Mesendoderm (in vitro differentiated cells): ENCODE measurements around the gene PARP15. TPM values are rescaled to one million over a fixed set of nuclear protein-coding genes. Genes with fewer than 3 reads are reported as not detected.

Experiments used
- DNase-seq: peaks from one replicate; pipeline ENCODE4 v3.0.0; 2013
- H2AK5ac ChIP-seq: 2 replicates; pipeline ENCODE4 v1.6.1; 2013; ENCODE audit warnings: low read length, inconsistent platforms
- H2BK120ac ChIP-seq: 2 replicates; pipeline ENCODE4 v1.6.1; 2013; ENCODE audit warnings: low read depth, mild to moderate bottlenecking, low read length, moderate library complexity, mixed read lengths
- H2BK15ac ChIP-seq: replicated peaks from 2 replicates; pipeline ENCODE4 v1.6.1; 2013; ENCODE audit warnings: low read depth, mild to moderate bottlenecking, moderate library complexity
- H2BK5ac ChIP-seq: 2 replicates; pipeline ENCODE4 v1.6.1; 2013; ENCODE audit warnings: low read length, inconsistent platforms
- H3K18ac ChIP-seq: 2 replicates; pipeline ENCODE4 v1.6.1; 2013; ENCODE audit warnings: mild to moderate bottlenecking, low read length, mixed read lengths
- H3K23ac ChIP-seq: one replicate; pipeline ENCODE4 v1.6.1; 2013; ENCODE audit warnings: low read length
- H3K27ac ChIP-seq: 2 replicates; pipeline ENCODE4 v1.5.1; 2013; ENCODE audit warnings: low read depth, mild to moderate bottlenecking, inconsistent platforms, low read length, moderate library complexity
- H3K27me3 ChIP-seq: 2 replicates; pipeline ENCODE4 v1.6.1; 2013; ENCODE audit warnings: low read length, control low read depth, mild to moderate bottlenecking, inconsistent platforms; ENCODE audit not compliant: insufficient read depth, poor library complexity
- H3K36me3 ChIP-seq: 2 replicates; pipeline ENCODE4 v1.6.1; 2013; ENCODE audit warnings: low read length, inconsistent platforms; ENCODE audit not compliant: control insufficient read depth, insufficient read depth
- H3K4ac ChIP-seq: one replicate; pipeline ENCODE4 v1.6.1; 2013; ENCODE audit warnings: low read depth, mild to moderate bottlenecking, low read length, moderate library complexity
- H3K4me1 ChIP-seq: 2 replicates; pipeline ENCODE4 v1.6.1; 2013; ENCODE audit warnings: low read depth, low read length, inconsistent platforms; ENCODE audit not compliant: control insufficient read depth
- H3K4me2 ChIP-seq: 2 replicates; pipeline ENCODE4 v1.6.1; 2013; ENCODE audit warnings: low read length
- H3K4me3 ChIP-seq: 2 replicates; pipeline ENCODE4 v1.5.1; 2013; ENCODE audit warnings: mild to moderate bottlenecking, low read length
- H3K56ac ChIP-seq: one replicate; pipeline ENCODE4 v1.6.1; 2013; ENCODE audit warnings: low read length
- H3K79me1 ChIP-seq: 2 replicates; pipeline ENCODE4 v1.6.1; 2013; ENCODE audit warnings: low read length, inconsistent platforms
- H3K79me2 ChIP-seq: 2 replicates; pipeline ENCODE4 v1.6.1; 2013; ENCODE audit warnings: mild to moderate bottlenecking, low read length; ENCODE audit not compliant: control insufficient read depth, insufficient read depth
- H3K9ac ChIP-seq: 2 replicates; pipeline ENCODE4 v1.6.1; 2013; ENCODE audit warnings: low read length, inconsistent platforms
- H4K5ac ChIP-seq: one replicate; pipeline ENCODE4 v1.6.1; 2013; ENCODE audit warnings: low read length
- H4K8ac ChIP-seq: one replicate; pipeline ENCODE4 v1.6.1; 2013; ENCODE audit warnings: low read depth, mild to moderate bottlenecking, control low read depth, low read length, moderate library complexity
- whole genome bisulfite sequencing: extraction: QIAGEN DNeasy Blood & Tissue Kit; methylation state at CpG from one replicate; pipeline ENCODE4 v1.1.7; 2013; ENCODE audit warnings: low lambda C conversion rate, missing lambda C conversion rate; ENCODE audit not compliant: insufficient coverage; ENCODE audit errors: extremely low coverage; 5-methylcytosine and 5-hydroxymethylcytosine counted together
- polyA plus RNA-seq, 2 experiments: library from polyadenylated mRNA; stranded (reverse); fragments of 200-250 nt; gene quantifications; one replicate each; pipeline ENCODE4 v1.2.3, GENCODE V29; 2013

The PARP15 gene
- polyA plus RNA-seq (2013, experiment 1 of 2), result 0.29 TPM
- 0.39 TPM for polyA plus RNA-seq (2013, experiment 2 of 2)

DNA sequence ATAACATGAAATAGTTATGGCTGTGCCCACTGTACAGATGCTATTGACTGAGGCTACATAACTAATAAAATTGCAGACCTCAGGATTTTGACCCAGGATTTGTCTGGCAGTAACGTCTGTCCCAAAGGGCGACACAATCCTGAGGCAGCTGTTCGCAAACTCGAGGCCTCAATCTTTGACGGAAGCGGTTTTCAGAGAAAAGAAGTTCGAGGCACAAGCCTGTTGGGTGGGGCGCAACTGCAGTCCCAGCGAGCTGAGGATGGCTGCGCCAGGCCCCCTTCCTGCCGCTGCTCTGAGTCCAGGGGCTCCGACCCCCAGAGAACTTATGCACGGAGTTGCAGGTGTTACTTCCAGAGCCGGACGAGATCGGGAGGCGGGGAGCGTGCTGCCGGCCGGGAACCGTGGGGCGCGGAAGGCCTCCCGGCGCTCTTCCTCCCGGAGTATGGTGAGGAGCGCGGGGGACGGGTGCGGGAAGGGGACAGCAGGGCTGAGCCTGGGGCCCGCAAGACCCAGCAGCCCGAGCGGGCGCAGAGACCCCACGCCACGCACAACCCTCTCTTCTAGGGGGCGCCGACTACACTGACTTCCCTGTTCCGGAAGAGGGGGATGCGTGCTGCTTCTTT, at the start of gene PARP15:
PARP15 (plus strand) TSS at position 242 of the 623 bp plus-strand sequence; CDS start at position 260, 18 bp downstream.
- Histone ChIP-seq H4K8ac (peak within 1 kb of the TSS; percentile 89), H3K56ac (peak within 1 kb of the TSS; percentile 42), H2AK5ac (no peak within 1 kb of the TSS), H4K5ac (no peak within 1 kb of the TSS), H2BK5ac (no peak within 1 kb of the TSS), H3K4me2 (peak within 1 kb of the TSS; percentile 27), H3K9ac (peak within 1 kb of the TSS; percentile 11), H3K36me3 (no peaks in the 10 kb centered on the region), H3K79me1 (no peaks in the 10 kb centered on the region), H3K27me3 (no peaks in the 10 kb centered on the region), H3K4ac (no peak within 1 kb of the TSS), H2BK15ac (no peak within 1 kb of the TSS), H3K18ac (no peak within 1 kb of the TSS), H3K79me2 (no peaks in the 10 kb centered on the region), H3K4me1 (no peaks in the 10 kb centered on the region), H3K4me3 (peak within 1 kb of the TSS; percentile 1), H3K23ac (no peak within 1 kb of the TSS), H2BK120ac (no peak within 1 kb of the TSS), H3K27ac (no peak within 1 kb of the TSS)
- no CpG with 5 or more reads among the region's 40 CpGs for WGBS
- DNase-seq, result peak; percentile 30

GRCh38 chr3:122530164-122530563, 47.3 kb upstream of the PARP15 start:
- H2BK120ac ChIP-seq, result no peak overlapping the region
- no peak overlapping the region for H3K18ac ChIP-seq
- no peak overlapping the region for H4K8ac ChIP-seq
- H3K27me3 ChIP-seq, result no peaks in the 10 kb centered on the region
- no peaks in the 10 kb centered on the region for H3K4me1 ChIP-seq
- H3K23ac ChIP-seq, result no peak overlapping the region
- WGBS, result no CpG with 5 or more reads among the region's 2 CpGs
- no peak overlapping the region for H3K4ac ChIP-seq
- H4K5ac ChIP-seq, result no peak overlapping the region
- H3K9ac ChIP-seq, result no peak overlapping the region
- DNase-seq, result no peak
- no peak overlapping the region for H3K27ac ChIP-seq
- no peak overlapping the region for H2BK5ac ChIP-seq
- H3K79me1 ChIP-seq, result no peaks in the 10 kb centered on the region
- H2AK5ac ChIP-seq, result no peak overlapping the region
- no peaks in the 10 kb centered on the region for H3K79me2 ChIP-seq
- H3K56ac ChIP-seq, result no peak overlapping the region
- no peaks in the 10 kb centered on the region for H3K36me3 ChIP-seq
- no peak overlapping the region for H3K4me2 ChIP-seq
- H3K4me3 ChIP-seq, result no peak overlapping the region
- H2BK15ac ChIP-seq, result no peak overlapping the region

- Histone ChIP-seq H2BK120ac (no peak overlapping the region), H3K4me1 (no peaks in the 10 kb centered on the region), H3K4ac (no peak overlapping the region), H3K79me1 (no peaks in the 10 kb centered on the region), H3K18ac (no peak overlapping the region), H2BK15ac (no peak overlapping the region), H3K4me2 (no peak overlapping the region), H2AK5ac (no peak overlapping the region), H4K5ac (no peak overlapping the region), H3K23ac (no peak overlapping the region), H3K79me2 (no peaks in the 10 kb centered on the region), H2BK5ac (no peak overlapping the region), H3K27me3 (no peaks in the 10 kb centered on the region), H3K56ac (no peak overlapping the region), H3K4me3 (no peak overlapping the region), H3K36me3 (no peaks in the 10 kb centered on the region), H3K27ac (no peak overlapping the region), H4K8ac (no peak overlapping the region), H3K9ac (no peak overlapping the region)
- DNase-seq, result no peak
- WGBS, result no CpG with 5 or more reads among the region's 2 CpGs
Observed at GRCh38 chr3:122533480-122533879, 44.0 kb upstream of the PARP15 start.

GRCh38 chr3:122533931-122534334, 43.5 kb upstream of the PARP15 start:
- Histone ChIP-seq H3K79me2 (no peaks in the 10 kb centered on the region), H2BK120ac (no peak overlapping the region), H3K27ac (no peak overlapping the region), H3K4me2 (no peak overlapping the region), H4K5ac (no peak overlapping the region), H3K79me1 (no peaks in the 10 kb centered on the region), H2BK5ac (no peak overlapping the region), H3K56ac (no peak overlapping the region), H2BK15ac (no peak overlapping the region), H3K18ac (peak overlapping the region; percentile 93), H2AK5ac (no peak overlapping the region), H3K9ac (no peak overlapping the region), H4K8ac (no peak overlapping the region), H3K23ac (no peak overlapping the region), H3K4me1 (no peaks in the 10 kb centered on the region), H3K4me3 (no peak overlapping the region), H3K4ac (peak overlapping the region; percentile 68), H3K36me3 (no peaks in the 10 kb centered on the region), H3K27me3 (no peaks in the 10 kb centered on the region)
- peak; percentile 97 for DNase-seq
- no CpG with 5 or more reads among the region's 1 CpG for WGBS

- no peak overlapping the region for H2BK15ac ChIP-seq
- no peaks in the 10 kb centered on the region for H3K36me3 ChIP-seq
- no peak overlapping the region for H3K27ac ChIP-seq
- H3K18ac ChIP-seq, result no peak overlapping the region
- DNase-seq, result peak; percentile 97
- H3K9ac ChIP-seq, result no peak overlapping the region
- H3K4me1 ChIP-seq, result no peaks in the 10 kb centered on the region
- H2BK5ac ChIP-seq, result no peak overlapping the region
- H4K5ac ChIP-seq, result no peak overlapping the region
- no peak overlapping the region for H2BK120ac ChIP-seq
- no peak overlapping the region for H2AK5ac ChIP-seq
- no CpG with 5 or more reads among the region's 6 CpGs for WGBS
- no peak overlapping the region for H3K56ac ChIP-seq
- H3K4me3 ChIP-seq, result no peak overlapping the region
- no peak overlapping the region for H3K4ac ChIP-seq
- H3K79me2 ChIP-seq, result no peaks in the 10 kb centered on the region
- no peaks in the 10 kb centered on the region for H3K27me3 ChIP-seq
- H3K4me2 ChIP-seq, result no peak overlapping the region
- no peaks in the 10 kb centered on the region for H3K79me1 ChIP-seq
- H3K23ac ChIP-seq, result no peak overlapping the region
- no peak overlapping the region for H4K8ac ChIP-seq
Observed at GRCh38 chr3:122535964-122536631, 41.4 kb upstream of the PARP15 start.
